ENCODE results near the gene KRT2.

DNA sequence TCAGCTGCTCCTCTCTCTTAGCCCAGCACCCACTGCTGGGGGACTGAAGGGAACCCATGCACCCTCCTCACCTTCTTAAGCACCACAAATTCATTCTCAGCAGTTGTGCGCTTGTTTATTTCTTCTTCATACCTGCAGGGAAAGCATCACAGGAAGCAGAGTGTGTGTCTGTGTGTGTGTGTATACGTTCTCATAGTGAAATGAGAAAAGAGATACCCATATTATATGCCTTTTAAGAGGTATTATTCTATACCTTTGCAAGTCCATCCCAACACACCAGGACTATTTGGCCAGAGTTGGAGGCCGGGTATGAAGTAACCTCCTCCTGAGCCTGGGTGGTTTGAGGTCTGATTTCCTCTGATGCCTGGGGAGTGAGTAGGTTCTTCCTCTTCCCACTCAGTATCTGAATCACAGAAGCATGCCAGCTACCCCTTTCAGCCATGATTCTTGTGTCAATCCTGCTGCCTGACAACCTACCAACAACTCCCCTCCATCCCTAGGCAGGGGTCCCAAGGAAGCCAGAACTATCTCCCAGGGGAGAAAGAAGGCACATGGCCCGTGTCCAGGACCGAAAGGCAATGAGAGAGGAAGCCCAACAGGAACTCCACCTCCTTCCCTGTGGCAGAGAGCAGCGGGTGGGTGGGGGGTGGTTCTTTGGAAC, 36.7 kb downstream of the KRT2 start:
- TF ChIP-seq CTCF (IDR thresholded peaks at IDR 0.05) (no peak), POLR2A (IDR thresholded peaks at IDR 0.05) (no peak)

Data from adrenal gland (tissue), 5 donors.